Spleen (tissue), 13 donors: ENCODE results near the gene SPINK7. TPM values are rescaled to one million over a fixed set of nuclear protein-coding genes. Genes with fewer than 3 reads are reported as not detected.
"Not testable (repeated sequence)": the region's sequence is repeated elsewhere in the genome, so short reads cannot be mapped to it uniquely, and the experiment has no call there.

Experiments
- DNase-seq: peaks from one replicate; pipeline ENCODE4 v3.0.0-alpha.2; 2020
- H3K27ac ChIP-seq, 8 donors: fragments of 200-600 bp; sonication (generic) in 7 of 8; 1 replicate in 4 of 8; 2 replicates in 4 of 8; pipeline versions ENCODE4 v1.5.0 to v1.8.0; 2016 to 2021; ENCODE audit warnings: inconsistent platforms in 4 of 8, mild to moderate bottlenecking in 4 of 8, moderate library complexity in 1 of 8
- H3K27me3 ChIP-seq, 7 donors: fragments of 200-600 bp; sonication (generic) in 6 of 7; replicated peaks in 1 of 7; 1 replicate in 4 of 7; 2 replicates in 3 of 7; pipeline versions ENCODE4 v1.5.0 to v1.8.0; 2016 to 2021; ENCODE audit warnings: inconsistent platforms in 3 of 7, mild to moderate bottlenecking in 1 of 7
- H3K36me3 ChIP-seq, 6 donors: fragments of 200-600 bp; sonication (generic) in 5 of 6; 1 replicate in 4 of 6; 2 replicates in 2 of 6; pipeline versions ENCODE4 v1.5.0 to v1.8.0; 2016 to 2021; ENCODE audit warnings: inconsistent platforms in 2 of 6
- H3K4me1 ChIP-seq, 6 donors: fragments of 200-600 bp; sonication (generic) in 5 of 6; 1 replicate in 3 of 6; 2 replicates in 3 of 6; pipeline versions ENCODE4 v1.5.0 to v1.8.0; 2016 to 2021; ENCODE audit warnings: inconsistent platforms in 3 of 6
- H3K4me3 ChIP-seq, 8 donors: fragments of 200-600 bp; sonication (generic) in 7 of 8; 1 replicate in 4 of 8; 2 replicates in 4 of 8; pipeline versions ENCODE4 v1.5.0 to v1.8.0; 2016 to 2021; ENCODE audit warnings: inconsistent platforms in 4 of 8, mild to moderate bottlenecking in 4 of 8, moderate library complexity in 2 of 8
- H3K9me3 ChIP-seq, 8 donors: fragments of 200-600 bp; sonication (generic) in 7 of 8; 1 replicate in 4 of 8; 2 replicates in 4 of 8; pipeline versions ENCODE4 v1.5.0 to v1.8.0; 2016 to 2021; ENCODE audit warnings: inconsistent platforms in 4 of 8
- POLR2A ChIP-seq, 3 donors: fragments of 450-650 bp; IDR thresholded peaks; one replicate each; pipeline ENCODE4 v1.5.1; 2017; ENCODE audit warnings: antibody characterized with exemption in 3 of 3, mild to moderate bottlenecking in 1 of 3
- POLR2AphosphoS5 ChIP-seq, 3 donors: sonication (generic); formaldehyde crosslinking; IDR thresholded peaks; one replicate each; pipeline ENCODE4 v1.5.1; 2017; ENCODE audit warnings: antibody characterized with exemption in 3 of 3
- WGBS, 5 donors: extraction: QIAGEN DNeasy Blood & Tissue Kit in 3 of 5; methylation state at CpG; one replicate each; pipeline versions ENCODE4 v1.1.5 to v1.1.7; 2013 to 2018; 5-methylcytosine and 5-hydroxymethylcytosine counted together
- intact Hi-C: fragments of 100-400 bp; cut with DNase I; formaldehyde crosslinking; loops from one replicate; pipeline ENCODE4 v1.15.0; 2023; ENCODE audit warnings: low total_unique reads
- long read RNA-seq, 2 donors: transcript quantifications; one replicate each; lab custom pipeline, GENCODE V29; 2026
- polyA plus RNA-seq, 3 donors: library from polyadenylated mRNA; stranded (reverse); fragments of 200-250 nt; gene quantifications; one replicate each; pipeline ENCODE4 v1.2.1, GENCODE V29; 2013
- total RNA-seq, 7 donors: library from RNA; depleted of rRNA in 3 of 7; stranded (reverse); fragments of >200 nt in 3 of 7; fragmentation: NEBNext Ultra II Directional in 4 of 7; extraction: Animal tissue kit (Norgen Biotek cat#: 25700) in 4 of 7; gene quantifications; one replicate each; pipeline versions ENCODE4 v1.1.0 to v1.2.1, GENCODE V29; 2016 to 2021
- TF ChIP-seq, protein P1 (sequence below), 11 experiments: fragments of 200-600 bp in 7 of 11; fragments of 450-650 bp in 4 of 11; sonication (generic) in 4 of 11; IDR thresholded peaks in 8 of 11; conservative IDR thresholded peaks in 3 of 11; 1 replicate in 7 of 11; 2 replicates in 4 of 11; pipeline versions ENCODE4 v1.4.0 to v1.8.0; 2016 to 2021; ENCODE audit warnings: antibody characterized with exemption in 11 of 11, inconsistent platforms in 4 of 11, mild to moderate bottlenecking in 1 of 11
- donor health status: healthy with polysubstance abuse.
- donor health status: DM: no; HTN: no; CAD: no; lungs with moderate emphysema.
- donor health status: DM: no; HTN: no; CAD: no.
- donor health status: Bipolar disorder and iron deficiency.
- donor health status: healthy.
- donor health status: DM: no; HTN: no; CAD: no.
- donor health status: DM: yes; HTN: yes; CAD: no.

The SPINK7 gene
- total RNA-seq (not detected), polyA plus RNA-seq (1 to 10 TPM in 1 of 3 donors, not detected in 2; 1.3 TPM)
- long read RNA-seq, donor 1, result 0 reads
- long read RNA-seq, donor 2, result 0 reads

DNA sequence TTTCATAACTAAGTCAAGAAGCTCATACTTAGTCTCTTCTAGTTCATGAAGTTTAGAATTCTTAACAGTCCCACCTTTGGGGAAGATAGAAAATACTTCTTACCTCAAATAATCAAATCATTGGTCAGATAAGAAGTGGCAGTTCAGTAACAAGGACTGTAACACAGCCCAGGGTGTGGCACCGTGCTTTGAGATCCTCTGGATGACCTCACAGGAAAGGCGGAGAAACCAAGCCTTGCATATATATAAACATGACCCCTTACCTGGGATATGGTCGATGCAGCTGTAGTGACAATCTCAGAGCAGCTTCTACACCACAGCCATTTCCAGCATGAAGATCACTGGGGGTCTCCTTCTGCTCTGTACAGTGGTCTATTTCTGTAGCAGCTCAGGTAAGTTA, at the start of gene SPINK7:
Gene SPINK7 (plus strand): TSS at position 271 of the 400 bp plus-strand sequence. CDS start 61 bp downstream, at position 332.
- no peak within 1 kb of the TSS for H3K4me3 ChIP-seq
- H3K9me3 ChIP-seq, result peaks cover 0 to 10% (median 3%) of the 10 kb centered on the region in 8 donors
- DNase-seq, result no peak
- H3K36me3 ChIP-seq, result no peaks in the 10 kb centered on the region
- H3K27ac ChIP-seq, result no peak within 1 kb of the TSS
- no peaks in the 10 kb centered on the region for H3K4me1 ChIP-seq
- no peaks in the 10 kb centered on the region for H3K27me3 ChIP-seq
- intact Hi-C loops, result no loop called here
- TF ChIP-seq, protein P1, sequence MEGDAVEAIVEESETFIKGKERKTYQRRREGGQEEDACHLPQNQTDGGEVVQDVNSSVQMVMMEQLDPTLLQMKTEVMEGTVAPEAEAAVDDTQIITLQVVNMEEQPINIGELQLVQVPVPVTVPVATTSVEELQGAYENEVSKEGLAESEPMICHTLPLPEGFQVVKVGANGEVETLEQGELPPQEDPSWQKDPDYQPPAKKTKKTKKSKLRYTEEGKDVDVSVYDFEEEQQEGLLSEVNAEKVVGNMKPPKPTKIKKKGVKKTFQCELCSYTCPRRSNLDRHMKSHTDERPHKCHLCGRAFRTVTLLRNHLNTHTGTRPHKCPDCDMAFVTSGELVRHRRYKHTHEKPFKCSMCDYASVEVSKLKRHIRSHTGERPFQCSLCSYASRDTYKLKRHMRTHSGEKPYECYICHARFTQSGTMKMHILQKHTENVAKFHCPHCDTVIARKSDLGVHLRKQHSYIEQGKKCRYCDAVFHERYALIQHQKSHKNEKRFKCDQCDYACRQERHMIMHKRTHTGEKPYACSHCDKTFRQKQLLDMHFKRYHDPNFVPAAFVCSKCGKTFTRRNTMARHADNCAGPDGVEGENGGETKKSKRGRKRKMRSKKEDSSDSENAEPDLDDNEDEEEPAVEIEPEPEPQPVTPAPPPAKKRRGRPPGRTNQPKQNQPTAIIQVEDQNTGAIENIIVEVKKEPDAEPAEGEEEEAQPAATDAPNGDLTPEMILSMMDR (IDR thresholded peaks at IDR 0.05 in 8 of 11, conservative IDR thresholded peaks at IDR 0.05 in 3 of 11), result no peak
- TF ChIP-seq POLR2A (IDR thresholded peaks at IDR 0.05), result no peak
- no peak for TF ChIP-seq POLR2AphosphoS5 (IDR thresholded peaks at IDR 0.05)
- 64 to 92% (median 78%) methylated on average over 3 of the region's 3 CpGs for WGBS, 5 donors

DNA sequence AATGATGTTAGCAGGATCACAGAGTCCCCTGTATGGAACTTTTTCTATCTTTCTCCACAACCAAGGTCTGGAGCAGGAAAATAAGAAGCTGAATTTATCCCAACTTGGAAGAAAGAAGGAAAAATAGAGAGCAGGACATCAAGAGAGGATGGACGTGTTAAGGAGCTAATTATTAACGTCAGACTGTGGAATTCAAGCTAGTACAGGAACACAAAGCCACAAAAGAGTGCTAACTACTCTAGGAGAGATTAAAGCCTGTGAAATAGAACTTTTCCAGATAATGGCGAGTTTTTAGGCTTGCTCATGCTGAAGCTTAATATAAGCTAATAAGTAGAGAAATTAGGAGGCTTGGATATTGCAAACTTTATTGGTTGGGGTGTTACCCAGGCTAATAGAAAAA, 44.3 kb upstream of the SPINK7 start:
- no peaks in the 10 kb centered on the region for H3K27me3 ChIP-seq
- no peak for DNase-seq
- no peaks in the 10 kb centered on the region for H3K4me1 ChIP-seq
- intact Hi-C loops, result no loop called here
- H3K36me3 ChIP-seq, result no peaks in the 10 kb centered on the region
- no peak overlapping the region for H3K27ac ChIP-seq
- TF ChIP-seq POLR2AphosphoS5 (IDR thresholded peaks at IDR 0.05) (no peak), POLR2A (IDR thresholded peaks at IDR 0.05) (no peak)
- TF ChIP-seq, protein P1 (IDR thresholded peaks at IDR 0.05 in 8 of 11, conservative IDR thresholded peaks at IDR 0.05 in 3 of 11), result no peak
- peaks cover 0 to 11% (median 8%) of the 10 kb centered on the region in 8 donors for H3K9me3 ChIP-seq
- WGBS, 5 donors, result 54 to 81% (median 75%) methylated on average over 3 of the region's 3 CpGs
- no peak overlapping the region for H3K4me3 ChIP-seq

DNA sequence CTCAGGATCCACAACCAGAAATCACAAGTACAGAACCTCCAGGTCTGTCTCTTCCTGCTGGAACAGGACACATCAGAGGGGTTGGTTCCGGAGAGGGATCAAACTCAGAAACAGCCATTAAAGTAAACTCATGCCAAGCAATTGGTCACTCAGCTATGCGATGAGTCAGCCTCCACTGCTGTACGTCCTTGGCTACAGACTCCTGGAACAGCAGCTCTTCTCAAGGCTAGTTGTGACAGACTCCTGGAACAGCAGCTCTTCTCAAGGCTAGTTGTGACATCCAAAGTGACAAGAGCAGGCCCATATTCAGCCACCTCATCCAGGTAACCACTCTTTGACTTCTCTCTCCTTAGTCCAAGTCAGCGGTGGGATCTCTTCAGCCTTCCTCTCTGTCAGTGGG, 43.7 kb upstream of the SPINK7 start, which contains the start of gene SPINK13:
Gene SPINK13 (plus strand): TSS at position 229 of the 400 bp plus-strand sequence. CDS start 1,279 bp downstream, outside the sequence.
- peaks cover 0 to 11% (median 8%) of the 10 kb centered on the region in 8 donors for H3K9me3 ChIP-seq
- no peak within 1 kb of the TSS for H3K4me3 ChIP-seq
- intact Hi-C loops, result no loop called here
- 70 to 91% (median 87%) methylated on average over 4 of the region's 4 CpGs for WGBS, 5 donors
- no peak for DNase-seq
- no peaks in the 10 kb centered on the region for H3K27me3 ChIP-seq
- no peaks in the 10 kb centered on the region for H3K36me3 ChIP-seq
- H3K4me1 ChIP-seq, result no peaks in the 10 kb centered on the region
- no peak within 1 kb of the TSS for H3K27ac ChIP-seq
- no peak for TF ChIP-seq POLR2A (IDR thresholded peaks at IDR 0.05)
- TF ChIP-seq POLR2AphosphoS5 (IDR thresholded peaks at IDR 0.05), result no peak
- TF ChIP-seq, protein P1 (IDR thresholded peaks at IDR 0.05 in 8 of 11, conservative IDR thresholded peaks at IDR 0.05 in 3 of 11), result no peak

DNA sequence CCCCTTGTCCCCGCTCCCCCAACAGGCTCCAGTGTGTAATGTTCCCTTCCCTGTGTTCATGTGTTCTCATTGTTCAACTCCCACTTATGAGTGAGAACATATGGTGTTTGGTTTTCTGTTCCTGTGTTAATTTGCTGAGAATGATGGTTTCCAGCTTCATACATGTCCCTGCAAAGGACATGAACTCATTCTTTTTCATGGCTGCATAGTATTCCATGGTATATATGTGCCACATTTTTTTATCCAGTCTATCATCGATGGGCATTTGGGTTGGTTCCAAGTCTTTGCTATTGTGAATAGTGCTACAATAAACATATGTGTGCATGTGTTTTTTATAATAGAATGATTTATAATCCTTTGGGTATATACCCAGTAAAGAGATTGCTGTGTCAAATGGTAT, 37.1 kb upstream of the SPINK7 start:
- WGBS, 5 donors, result 91 to 97% (median 94%) methylated on average over 2 of the region's 2 CpGs
- intact Hi-C loops, result not testable (repeated sequence)

DNA sequence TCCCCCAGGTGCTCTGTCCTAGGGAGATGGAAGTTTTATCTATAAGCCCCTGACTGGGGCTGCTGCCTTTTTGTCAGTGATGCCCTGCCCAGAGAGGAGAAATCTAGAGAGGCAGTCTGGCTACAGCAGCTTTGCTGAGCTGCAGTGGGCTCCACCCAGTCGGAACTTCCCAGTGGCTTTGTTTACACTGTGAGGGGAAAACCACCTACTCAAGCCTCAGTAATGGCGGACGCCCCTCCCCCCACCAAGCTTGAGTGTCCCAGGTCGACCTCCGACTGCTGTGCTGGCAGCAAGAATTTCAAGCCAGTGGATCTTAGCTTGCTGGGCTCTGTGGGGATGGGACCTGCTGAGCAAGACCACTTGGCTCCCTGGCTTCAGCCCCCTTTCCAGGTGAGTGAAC, 31.3 kb upstream of the SPINK7 start:
- H3K27ac ChIP-seq, H3K36me3 ChIP-seq, H3K4me1 ChIP-seq, H3K4me3 ChIP-seq, intact Hi-C loops, DNase-seq: not testable (repeated sequence)
- Histone ChIP-seq H3K9me3 (peaks cover 0 to 53% (median 40%) of the 10 kb centered on the region in 8 donors), H3K27me3 (peaks cover 0 to 12% (median 0%) of the 10 kb centered on the region in 7 donors)
- WGBS, 5 donors, result 28 to 62% (median 38%) methylated on average over 4 to 5 of the region's 5 CpGs

More for the DNA sequence above, 37.1 kb upstream of the SPINK7 start:
- H3K27me3 ChIP-seq, H3K36me3 ChIP-seq, H3K27ac ChIP-seq, H3K4me1 ChIP-seq, H3K4me3 ChIP-seq, DNase-seq: not testable (repeated sequence)
- peaks cover 0 to 53% (median 44%) of the 10 kb centered on the region in 8 donors for H3K9me3 ChIP-seq

DNA sequence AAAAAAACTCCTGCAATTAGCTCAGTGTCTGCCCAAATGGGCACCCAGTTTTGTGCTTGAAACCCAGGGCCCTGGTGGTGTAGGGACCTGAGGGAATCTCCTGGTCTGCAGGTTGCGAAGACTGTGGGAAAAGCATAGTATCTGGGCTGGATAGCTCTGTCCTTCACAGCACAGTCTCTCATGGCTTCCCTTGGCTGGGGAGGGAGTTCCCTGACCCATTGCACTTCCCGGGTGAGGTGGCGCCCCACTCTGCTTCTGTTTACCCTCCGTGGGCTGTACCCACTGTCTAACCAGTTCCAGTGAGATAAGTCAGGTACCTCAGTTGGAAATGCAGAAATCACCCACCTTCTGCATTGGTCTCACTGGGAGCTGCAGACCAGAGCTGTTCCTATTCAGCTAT, 30.9 kb upstream of the SPINK7 start:
- 84 to 93% (median 90%) methylated on average over 4 of the region's 4 CpGs for WGBS, 5 donors
- DNase-seq, H3K4me1 ChIP-seq, intact Hi-C loops, H3K27ac ChIP-seq, H3K36me3 ChIP-seq, H3K4me3 ChIP-seq: not testable (repeated sequence)
- Histone ChIP-seq H3K9me3 (peaks cover 0 to 48% (median 36%) of the 10 kb centered on the region in 8 donors), H3K27me3 (peaks cover 0 to 12% (median 0%) of the 10 kb centered on the region in 7 donors)
